Stimulated activated CD8-positive, alpha-beta memory T cell treated with anti-CD3 and anti-CD28 coated beads, Interleukin-7, amount 100 ng/mL, for 48 hours (primary cell): ENCODE data around the gene MCRIP1.

Source experiments
- DNase-seq, 2 donors: peaks; one replicate each; pipeline ENCODE4 v3.0.0-alpha.2; 2020; ENCODE audit warnings: low read depth in 1 of 2; ENCODE audit errors: extremely low read depth in 1 of 2

Gene MCRIP1

DNA sequence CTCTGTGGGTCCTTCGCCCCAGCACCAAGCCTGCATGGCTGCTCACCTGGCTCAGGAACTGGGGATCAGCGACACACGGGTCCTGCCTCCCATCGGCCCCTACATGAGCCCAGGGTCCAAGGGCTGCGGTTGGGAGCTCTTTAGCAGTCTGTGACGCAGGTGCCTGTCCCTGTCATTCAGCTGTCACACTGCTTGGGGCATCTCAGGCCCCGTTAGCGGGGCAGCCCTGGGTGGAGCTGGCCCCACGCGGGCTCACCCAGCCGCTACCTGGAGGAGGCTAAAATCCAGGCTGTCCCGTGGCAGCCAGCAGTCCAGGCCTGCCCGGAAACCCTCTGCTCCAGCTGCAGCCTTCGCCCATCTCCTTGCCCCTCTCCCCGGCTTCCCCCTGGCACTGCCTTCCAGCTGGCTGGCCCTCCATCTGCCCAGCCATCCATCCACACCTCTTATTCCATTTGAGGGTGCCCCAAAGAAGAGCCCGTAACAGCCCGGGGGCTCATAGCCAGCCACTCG lies 25.8 kb downstream of the MCRIP1 start:
- no peak for DNase-seq

DNA sequence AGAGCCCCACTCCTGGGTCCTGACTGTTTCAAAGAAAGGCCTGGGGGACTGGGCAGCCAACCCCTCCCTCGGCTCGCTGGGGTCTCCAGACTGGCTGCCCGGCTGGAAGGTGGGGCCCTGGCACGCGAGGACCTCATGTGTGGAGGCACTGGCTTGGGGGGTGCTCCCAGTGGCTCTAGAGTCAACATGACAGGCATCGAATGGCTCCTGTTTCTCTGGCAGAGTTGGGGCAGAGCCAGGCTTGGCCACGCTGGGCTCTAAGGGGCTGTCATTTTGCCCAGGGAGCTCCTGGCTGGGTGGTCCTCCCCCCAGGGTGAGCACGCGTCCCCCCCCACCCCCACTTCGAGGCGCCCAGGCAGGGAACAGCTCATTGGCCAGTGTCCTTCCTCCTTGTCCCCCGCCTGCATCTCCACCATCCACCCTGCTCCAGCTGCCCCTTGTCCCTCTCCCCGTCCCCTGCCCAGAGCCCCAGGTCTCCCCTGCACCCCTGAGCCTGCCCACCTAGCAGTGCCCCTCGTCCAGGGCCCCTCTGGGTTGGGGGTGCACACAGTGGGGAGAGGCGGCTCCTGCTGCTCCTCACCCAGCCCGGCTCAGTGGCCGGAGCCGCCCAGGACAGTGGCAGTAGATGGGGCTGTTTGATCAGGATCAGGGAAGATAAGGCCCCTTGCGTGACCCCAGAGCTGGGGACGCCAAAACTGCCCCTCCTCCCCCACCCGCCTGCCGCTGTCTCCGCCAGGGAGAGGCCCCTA lies 26.5 kb downstream of the MCRIP1 start:
- DNase-seq: no peak

DNA sequence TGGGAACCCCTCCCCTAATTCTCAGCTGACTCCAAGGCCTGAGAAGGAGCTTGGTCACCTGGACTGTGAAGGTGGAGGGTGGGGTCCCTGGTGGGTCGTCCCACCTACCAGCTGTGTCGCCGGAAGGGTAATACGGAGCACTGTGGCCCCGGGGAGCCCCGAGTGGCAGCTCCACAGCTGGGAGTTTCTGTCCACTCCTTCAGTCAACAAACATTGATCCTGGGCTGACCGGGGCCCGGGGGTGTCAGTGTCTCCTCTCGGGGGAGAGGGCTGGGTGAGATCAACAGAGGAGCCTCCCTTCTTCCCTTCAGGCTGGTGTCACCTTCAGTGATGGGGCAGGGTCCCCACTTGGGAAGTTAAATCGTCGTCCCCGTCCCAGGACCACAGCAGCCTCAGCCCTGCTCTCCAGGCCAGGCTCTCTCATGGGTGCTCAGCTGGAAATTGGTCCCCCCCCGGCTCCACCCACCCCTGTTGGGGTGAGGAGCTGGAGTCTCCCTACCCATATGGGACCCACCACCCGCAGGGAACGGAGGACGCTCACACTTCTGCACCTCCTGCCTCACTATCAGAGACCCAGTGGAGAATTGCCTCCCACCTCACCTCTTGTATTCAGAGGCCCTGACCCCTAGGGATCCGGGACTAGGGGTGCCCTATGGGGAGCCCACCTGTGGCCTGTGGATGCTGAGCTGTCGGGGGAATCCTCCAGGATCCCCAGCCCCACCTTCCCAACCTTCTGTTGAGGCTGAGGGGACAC lies 27.2 kb downstream of the MCRIP1 start:
- no peak for DNase-seq

DNA sequence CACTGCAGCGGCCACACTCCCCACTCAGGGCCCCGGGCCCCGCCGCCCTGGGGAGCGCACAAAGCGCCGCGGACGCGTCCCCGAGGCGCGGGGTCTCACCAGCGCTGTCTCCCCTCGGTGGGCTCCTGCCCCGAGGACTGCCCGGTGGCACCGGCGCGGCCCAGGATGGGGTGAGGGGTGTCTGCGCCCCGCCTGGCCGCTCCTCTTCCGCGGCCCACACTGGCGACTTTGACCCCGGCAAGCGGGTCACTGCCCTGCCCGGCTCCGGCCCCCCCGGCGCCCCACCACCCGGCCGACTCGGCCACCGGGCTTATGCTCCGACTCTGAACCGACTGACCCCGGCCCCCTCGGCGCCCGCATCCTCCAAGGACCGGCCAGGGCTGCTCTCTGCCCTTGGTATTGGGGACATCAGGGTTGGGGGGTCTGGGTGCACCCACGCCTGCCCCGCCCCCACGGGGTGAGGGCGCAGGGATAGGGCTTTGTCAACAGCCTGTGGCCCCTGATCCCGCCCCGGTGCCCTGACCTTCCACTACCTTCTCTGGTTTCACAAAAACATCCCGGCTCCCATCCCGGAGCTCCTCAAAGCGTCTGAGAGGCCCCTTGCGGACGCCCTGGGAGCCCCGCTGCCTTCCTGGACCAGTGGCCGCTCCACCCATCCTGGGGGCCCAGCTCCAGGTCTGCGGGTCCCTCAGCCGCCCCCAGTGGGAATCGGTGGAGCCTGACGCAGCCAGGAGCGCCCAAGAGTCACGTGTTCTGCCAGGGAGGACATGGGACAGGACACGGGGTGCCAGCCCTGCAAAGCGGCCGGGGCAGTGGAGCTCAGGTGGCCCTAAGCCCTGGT lies 28.3 kb downstream of the MCRIP1 start:
- DNase-seq: no peak

DNA sequence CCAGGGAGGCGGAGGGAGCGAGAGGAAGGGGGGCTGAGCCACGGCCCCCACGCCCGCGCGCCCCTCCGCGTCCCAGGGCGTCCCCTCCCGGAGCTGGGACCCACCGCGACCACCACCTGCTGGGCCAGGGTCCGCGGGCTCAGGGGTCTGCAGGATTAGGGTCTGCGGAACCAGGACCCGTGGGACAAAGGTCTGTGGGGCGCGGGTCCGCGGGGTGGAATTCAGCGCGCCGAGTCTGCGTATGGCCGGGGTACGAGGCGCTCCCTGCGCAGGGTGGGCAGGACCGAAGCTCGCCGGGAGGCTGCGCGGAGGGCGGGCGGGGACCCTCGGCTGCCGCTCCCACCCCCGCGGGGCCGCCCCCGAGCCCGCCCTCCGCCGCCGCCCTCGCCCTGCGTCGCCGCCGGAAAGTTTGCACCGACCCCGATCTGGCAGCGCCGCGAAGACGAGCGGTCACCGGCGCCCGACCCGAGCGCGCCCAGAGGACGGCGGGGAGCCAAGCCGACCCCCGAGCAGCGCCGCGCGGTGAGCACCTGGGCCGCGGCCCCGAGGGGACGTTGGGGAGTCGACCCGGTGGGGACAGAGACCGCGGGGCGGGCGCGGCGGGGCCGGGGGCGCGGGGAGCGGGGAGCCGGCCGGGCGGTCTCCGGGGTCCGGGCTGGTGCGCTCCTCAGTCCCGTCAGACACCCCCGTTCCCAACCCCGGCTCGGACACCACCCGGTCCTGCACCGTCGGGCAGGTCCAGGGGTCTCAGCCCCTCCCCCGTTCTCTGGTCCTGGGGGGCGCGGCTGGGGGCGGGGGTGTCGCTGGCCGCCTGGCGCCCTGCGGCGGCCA lies 29.1 kb downstream of the MCRIP1 start, which contains the start of gene GCGR:
Gene GCGR, plus strand, starts transcription at position 423 of the 831 bp plus-strand sequence. CDS start 4,869 bp downstream, outside the sequence.
- no peak for DNase-seq

DNA sequence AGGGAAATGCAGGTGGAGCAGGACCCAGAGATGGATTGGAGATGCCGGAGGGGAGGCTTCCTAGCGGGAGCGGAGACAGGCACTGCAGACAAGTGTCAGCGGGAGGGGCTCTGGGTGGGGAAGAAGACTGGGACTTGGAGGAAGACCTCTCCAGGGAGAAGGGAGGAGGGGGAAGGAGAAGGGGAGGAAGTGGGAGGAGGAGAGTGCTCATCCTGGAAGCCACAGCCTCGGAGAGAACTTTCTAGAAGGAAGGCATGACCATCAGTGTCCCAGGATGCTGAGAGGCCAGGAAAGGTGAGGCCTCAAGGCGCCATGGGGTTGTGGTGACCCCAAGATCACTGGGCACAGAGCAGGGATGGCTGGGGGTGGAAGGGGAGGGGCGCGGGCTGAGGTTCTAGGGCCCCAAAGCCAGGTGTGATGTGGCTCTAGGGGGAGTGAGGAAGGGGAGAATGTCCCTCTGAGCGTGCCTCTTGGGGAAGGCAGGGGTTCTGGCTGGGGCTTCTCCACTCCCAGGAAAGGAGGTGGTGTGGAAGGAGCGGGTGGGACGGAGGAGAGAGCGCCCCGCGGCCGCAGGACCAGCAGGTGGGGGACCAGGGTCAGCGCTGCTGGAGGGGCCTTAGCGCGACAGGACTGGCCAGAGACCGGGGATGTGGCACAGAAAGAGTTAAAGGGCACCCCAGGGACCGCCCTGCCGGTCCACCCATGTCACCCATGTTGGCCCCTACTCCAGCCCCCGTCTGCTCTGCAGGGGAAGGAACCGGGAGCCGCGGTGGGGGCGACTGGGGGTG lies 30.0 kb downstream of the MCRIP1 start:
- no peak for DNase-seq

DNA sequence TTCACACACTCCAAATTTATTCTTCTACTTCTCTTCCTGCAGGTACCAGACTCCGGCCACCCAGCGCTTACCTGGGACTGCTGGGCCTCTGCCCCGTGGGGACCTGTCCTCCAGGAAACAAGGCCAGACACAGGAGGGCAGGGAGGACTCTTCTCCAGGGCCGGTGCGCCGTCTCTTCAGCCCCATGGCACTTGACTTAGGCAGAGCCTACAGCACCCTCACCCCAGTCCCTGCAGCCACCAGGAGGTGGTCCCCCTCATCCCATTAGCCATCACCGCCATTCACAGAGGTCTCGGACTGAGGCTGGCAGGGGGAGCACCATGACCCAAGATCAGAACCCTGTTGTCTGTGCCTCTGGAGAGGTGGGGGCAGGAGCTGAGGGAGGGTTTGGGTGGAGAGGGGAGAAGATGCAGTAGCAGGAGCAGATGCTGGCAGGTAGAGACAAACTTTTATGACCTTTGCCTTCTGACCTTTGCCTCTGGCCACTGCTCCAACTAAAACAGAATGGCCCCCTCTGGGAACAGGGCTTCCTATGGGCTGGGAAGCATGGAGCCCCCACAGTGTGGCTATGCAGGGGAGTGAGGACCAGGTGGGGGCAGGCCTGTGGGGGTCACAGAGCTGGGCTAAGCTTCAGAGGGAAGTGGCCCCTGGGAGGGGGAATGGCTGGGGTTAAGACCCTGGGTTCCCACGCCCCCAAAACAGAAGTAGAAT lies 30.9 kb downstream of the MCRIP1 start:
- DNase-seq: no peak

GRCh38 chr17:81801327-81801726 lies 31.8 kb downstream of the MCRIP1 start:
- no peak for DNase-seq

- no peak for DNase-seq
Observed at GRCh38 chr17:81794509-81794908, 38.6 kb downstream of the MCRIP1 start.

- no peak for DNase-seq
Observed at GRCh38 chr17:81794074-81794476, 39.0 kb downstream of the MCRIP1 start.

- no peak for DNase-seq
Observed at GRCh38 chr17:81792675-81793615, 40.1 kb downstream of the MCRIP1 start.
